Tibial artery (tissue), 4 donors: ENCODE data around the gene DYNLT1.

Source experiments
- DNase-seq, 2 donors: peaks; one replicate each; pipeline ENCODE4 v3.0.0-alpha.2; 2019
- H3K27ac ChIP-seq, 2 donors: fragments of 200-600 bp; sonication (generic) in 1 of 2; 1 replicate in 1 of 2; 2 replicates in 1 of 2; pipeline ENCODE4 v1.5.1; 2018 to 2019; ENCODE audit warnings: mild to moderate bottlenecking in 1 of 2
- H3K27me3 ChIP-seq, 2 donors: fragments of 200-600 bp; sonication (generic) in 1 of 2; one replicate each; pipeline versions ENCODE4 v1.5.1 to v1.6.0; 2016 to 2019
- H3K36me3 ChIP-seq, 3 donors: fragments of 200-600 bp; sonication (generic) in 2 of 3; one replicate each; pipeline ENCODE4 v1.5.1; 2016 to 2019; ENCODE audit warnings: mild to moderate bottlenecking in 2 of 3
- H3K4me1 ChIP-seq, 4 donors: fragments of 200-600 bp; sonication (generic) in 2 of 4; 1 replicate in 3 of 4; 2 replicates in 1 of 4; pipeline ENCODE4 v1.5.1; 2016 to 2019
- H3K4me3 ChIP-seq, 2 donors: fragments of 200-600 bp; sonication (generic) in 1 of 2; 1 replicate in 1 of 2; 2 replicates in 1 of 2; pipeline ENCODE4 v1.5.1; 2018 to 2019; ENCODE audit warnings: mild to moderate bottlenecking in 2 of 2
- H3K9me3 ChIP-seq, 3 donors: fragments of 200-600 bp; sonication (generic) in 1 of 3; one replicate each; pipeline ENCODE4 v1.5.1; 2016 to 2019
- CTCF ChIP-seq, 2 experiments: fragments of 200-600 bp in 1 of 2; fragments of 450-650 bp in 1 of 2; IDR thresholded peaks; one replicate each; pipeline ENCODE4 v1.5.1; 2017 to 2019; ENCODE audit warnings: antibody characterized with exemption in 2 of 2, mild to moderate bottlenecking in 1 of 2, moderate library complexity in 1 of 2
- intact Hi-C: fragments of 100-400 bp; cut with DNase I; formaldehyde crosslinking; loops from one replicate; pipeline ENCODE4 v1.15.0; 2023; ENCODE audit warnings: low total_unique reads

The DYNLT1 gene

GRCh38 chr6:158667360-158667981 lies 22.9 kb upstream of the DYNLT1 start:
- intact Hi-C loops: no loop called here
- Histone ChIP-seq H3K9me3 (no peaks in the 10 kb centered on the region), H3K4me1 (peaks cover 0 to 5% (median 0%) of the 10 kb centered on the region in 4 donors), H3K27me3 (no peaks in the 10 kb centered on the region), H3K4me3 (no peak overlapping the region), H3K36me3 (peaks cover 0 to 5% (median 0%) of the 10 kb centered on the region in 3 donors), H3K27ac (no peak overlapping the region)
- DNase-seq: no peak
- no peak for TF ChIP-seq CTCF (IDR thresholded peaks at IDR 0.05)

- intact Hi-C loops: no loop called here
- Histone ChIP-seq H3K27me3 (no peaks in the 10 kb centered on the region), H3K36me3 (peaks cover 0 to 5% (median 0%) of the 10 kb centered on the region in 3 donors), H3K4me3 (no peak overlapping the region), H3K4me1 (peaks cover 0 to 5% (median 0%) of the 10 kb centered on the region in 4 donors), H3K9me3 (no peaks in the 10 kb centered on the region), H3K27ac (no peak overlapping the region)
- DNase-seq: no peak
- no peak for TF ChIP-seq CTCF (IDR thresholded peaks at IDR 0.05)
Observed at GRCh38 chr6:158666628-158667359, 22.3 kb upstream of the DYNLT1 start.

GRCh38 chr6:158665332-158665731 lies 20.8 kb upstream of the DYNLT1 start:
- H3K9me3 ChIP-seq: no peaks in the 10 kb centered on the region
- TF ChIP-seq CTCF (IDR thresholded peaks at IDR 0.05): no peak
- no peaks in the 10 kb centered on the region for H3K27me3 ChIP-seq
- intact Hi-C loops: no loop called here
- no peak for DNase-seq
- peaks cover 0 to 5% (median 0%) of the 10 kb centered on the region in 3 donors for H3K36me3 ChIP-seq
- H3K4me1 ChIP-seq: peaks cover 0 to 5% (median 0%) of the 10 kb centered on the region in 4 donors
- H3K4me3 ChIP-seq: no peak overlapping the region
- no peak overlapping the region for H3K27ac ChIP-seq

GRCh38 chr6:158663625-158664165 lies 19.2 kb upstream of the DYNLT1 start:
- Histone ChIP-seq H3K9me3 (no peaks in the 10 kb centered on the region), H3K4me3 (no peak overlapping the region), H3K27ac (no peak overlapping the region), H3K4me1 (peaks cover 0 to 5% (median 0%) of the 10 kb centered on the region in 4 donors), H3K36me3 (peaks cover 0 to 5% (median 0%) of the 10 kb centered on the region in 3 donors), H3K27me3 (no peaks in the 10 kb centered on the region)
- no peak for DNase-seq
- no peak for TF ChIP-seq CTCF (IDR thresholded peaks at IDR 0.05)
- intact Hi-C loops: no loop called here

GRCh38 chr6:158662954-158663624 lies 18.5 kb upstream of the DYNLT1 start:
- no peak for DNase-seq

More at GRCh38 chr6:158662954-158663624, 18.5 kb upstream of the DYNLT1 start:
- intact Hi-C loops: no loop called here
- no peak overlapping the region for H3K27ac ChIP-seq
- TF ChIP-seq CTCF (IDR thresholded peaks at IDR 0.05): no peak
- no peaks in the 10 kb centered on the region for H3K9me3 ChIP-seq
- no peak overlapping the region for H3K4me3 ChIP-seq
- no peaks in the 10 kb centered on the region for H3K27me3 ChIP-seq
- peaks cover 0 to 5% (median 0%) of the 10 kb centered on the region in 4 donors for H3K4me1 ChIP-seq
- H3K36me3 ChIP-seq: peaks cover 0 to 5% (median 0%) of the 10 kb centered on the region in 3 donors
